IPS-18a (cell line): ENCODE data around the gene CARF.
"Not testable (repeated sequence)": the region's sequence is repeated elsewhere in the genome, so short reads cannot be mapped to it uniquely, and the experiment has no call there.

ENCODE experiments used
- H3K27ac ChIP-seq: one replicate; pipeline ENCODE4 v1.5.1; 2013; ENCODE audit warnings: low read length
- H3K27me3 ChIP-seq: one replicate; pipeline ENCODE4 v1.6.1; 2013; ENCODE audit warnings: mild to moderate bottlenecking, low read length; ENCODE audit not compliant: control insufficient read depth, insufficient read depth
- H3K36me3 ChIP-seq: one replicate; pipeline ENCODE4 v1.6.1; 2013; ENCODE audit warnings: low read depth, low read length; ENCODE audit not compliant: control insufficient read depth
- H3K4me1 ChIP-seq: one replicate; pipeline ENCODE4 v1.6.1; 2013; ENCODE audit warnings: low read depth, low read length; ENCODE audit not compliant: control insufficient read depth
- H3K4me3 ChIP-seq: one replicate; pipeline ENCODE4 v1.5.1; 2013; ENCODE audit warnings: low read length
- H3K9ac ChIP-seq: one replicate; pipeline ENCODE4 v1.6.1; 2013; ENCODE audit warnings: mild to moderate bottlenecking, low read length, moderate library complexity
- H3K9me3 ChIP-seq: one replicate; pipeline ENCODE4 v1.6.1; 2013; ENCODE audit warnings: low read depth, low read length; ENCODE audit not compliant: control insufficient read depth

The CARF gene, protein sequence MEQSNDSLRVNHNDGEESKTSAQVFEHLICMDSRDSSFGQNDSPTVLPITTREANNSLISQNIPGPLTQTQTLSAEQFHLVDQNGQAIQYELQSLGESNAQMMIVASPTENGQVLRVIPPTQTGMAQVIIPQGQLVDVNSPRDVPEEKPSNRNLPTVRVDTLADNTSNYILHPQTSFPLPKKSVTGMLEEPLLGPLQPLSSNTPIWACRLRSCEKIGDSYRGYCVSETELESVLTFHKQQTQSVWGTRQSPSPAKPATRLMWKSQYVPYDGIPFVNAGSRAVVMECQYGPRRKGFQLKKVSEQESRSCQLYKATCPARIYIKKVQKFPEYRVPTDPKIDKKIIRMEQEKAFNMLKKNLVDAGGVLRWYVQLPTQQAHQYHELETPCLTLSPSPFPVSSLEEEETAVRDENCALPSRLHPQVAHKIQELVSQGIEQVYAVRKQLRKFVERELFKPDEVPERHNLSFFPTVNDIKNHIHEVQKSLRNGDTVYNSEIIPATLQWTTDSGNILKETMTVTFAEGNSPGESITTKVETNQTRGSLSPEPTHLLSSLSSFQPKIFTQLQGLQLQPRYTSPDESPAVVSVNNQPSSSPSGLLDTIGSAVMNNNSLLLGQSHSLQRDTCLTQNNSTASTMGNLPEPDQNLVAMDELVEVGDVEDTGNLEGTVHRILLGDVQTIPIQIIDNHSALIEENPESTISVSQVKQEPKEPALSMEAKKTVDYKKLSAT

DNA sequence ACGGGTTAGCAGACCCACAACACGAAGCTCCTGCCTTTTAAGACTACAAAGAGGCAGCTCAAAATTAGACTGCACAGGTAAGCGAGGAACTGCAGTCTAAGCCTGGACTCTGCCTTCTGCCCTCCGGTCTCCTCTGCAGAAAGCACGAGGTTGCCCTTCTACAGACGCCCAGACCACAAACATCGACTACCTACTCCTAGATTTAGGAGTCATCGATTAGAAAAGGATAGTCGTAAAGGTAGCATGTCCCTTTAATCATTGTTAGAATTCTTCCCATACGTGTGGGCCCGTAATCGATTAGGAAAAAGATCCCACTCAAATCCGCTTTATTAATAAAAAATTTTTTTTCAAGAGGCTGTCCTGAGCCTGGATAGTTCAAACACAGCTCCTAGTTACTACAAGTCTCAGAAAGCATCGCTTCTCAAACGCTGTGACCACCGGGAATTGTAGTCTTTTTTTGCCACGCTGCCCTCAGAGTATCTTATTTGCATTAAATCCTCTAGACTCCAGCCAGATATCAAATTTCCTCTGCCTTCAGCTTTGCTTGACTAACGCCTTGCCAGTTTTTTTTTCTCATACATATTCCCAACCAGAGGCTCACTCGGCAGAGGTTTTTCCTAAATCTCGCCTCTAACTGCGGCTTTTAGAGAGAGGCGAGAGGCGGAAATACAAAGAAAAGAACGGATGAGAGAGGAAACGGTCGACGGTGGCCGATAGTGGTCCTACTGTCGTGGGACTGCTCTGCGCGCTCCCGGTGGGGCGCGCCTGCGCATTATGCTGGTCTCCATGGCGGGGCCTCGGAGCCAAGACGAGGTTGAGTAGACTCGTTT is at the start of gene CARF, which contains the start of gene WDR12:
CARF (plus strand) TSS at position 764 of the 830 bp plus-strand sequence. CDS start 29,628 bp downstream, outside the sequence.
WDR12 (minus strand) TSS at position 162 of the 830 bp plus-strand sequence. CDS start 197 bp downstream, outside the sequence.
- Histone ChIP-seq H3K27ac (peak within 1 kb of the TSS; percentile 98), H3K9ac (peak within 1 kb of the TSS; percentile 96), H3K9me3 (no peaks in the 10 kb centered on the region), H3K36me3 (peaks cover 7% of the 10 kb centered on the region), H3K27me3 (no peaks in the 10 kb centered on the region), H3K4me3 (peak within 1 kb of the TSS; percentile 98), H3K4me1 (no peaks in the 10 kb centered on the region)

DNA sequence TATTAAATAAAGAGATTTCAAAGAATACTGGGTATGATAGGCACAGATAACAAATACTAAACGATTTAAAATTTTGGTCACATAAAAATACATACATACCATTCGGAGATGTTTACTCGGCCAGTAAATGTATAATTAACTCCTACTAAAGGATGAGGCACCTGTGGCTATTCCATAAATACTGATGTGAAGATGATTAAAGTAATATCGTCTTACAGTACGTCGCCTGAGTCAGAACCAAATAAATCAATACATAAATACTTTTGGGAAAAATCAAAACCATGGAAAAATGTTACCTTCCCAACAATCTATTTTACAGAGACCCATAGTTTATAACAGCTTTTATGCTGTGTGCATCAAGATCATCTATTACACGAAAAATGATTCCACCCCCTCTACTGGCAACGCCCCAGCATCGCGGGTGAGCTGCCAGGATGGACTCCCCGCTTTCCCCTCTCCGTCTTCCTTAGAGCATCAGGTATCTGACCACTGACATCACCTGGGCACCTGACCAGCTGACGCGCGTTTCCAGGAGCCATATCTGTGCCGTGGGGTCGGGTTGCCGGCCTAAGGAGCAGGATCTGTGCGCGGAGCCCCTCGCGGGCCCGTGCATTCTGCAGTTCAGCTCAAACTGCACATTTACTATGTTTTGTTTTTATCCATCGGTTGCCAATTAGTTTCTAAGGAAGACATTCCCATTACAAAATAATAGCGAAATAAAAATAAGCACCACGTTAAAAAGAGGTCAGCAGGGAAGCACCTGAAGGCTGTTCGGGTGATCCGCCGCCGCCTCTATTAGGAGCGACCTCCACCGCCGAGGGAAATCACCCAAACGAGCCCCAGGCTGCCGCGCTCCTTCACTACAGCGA is 41.4 kb upstream of the CARF start:
- H3K36me3 ChIP-seq: no peaks in the 10 kb centered on the region
- H3K27ac ChIP-seq: no peak overlapping the region
- peaks cover 10% of the 10 kb centered on the region for H3K27me3 ChIP-seq
- H3K4me1 ChIP-seq: no peaks in the 10 kb centered on the region
- H3K9ac ChIP-seq: peak overlapping the region; percentile 62
- no peaks in the 10 kb centered on the region for H3K9me3 ChIP-seq
- peak overlapping the region; percentile 73 for H3K4me3 ChIP-seq

- Histone ChIP-seq H3K9me3 (no peaks in the 10 kb centered on the region), H3K4me3 (peak within 1 kb of the TSS; percentile 73), H3K9ac (peak within 1 kb of the TSS; percentile 62), H3K4me1 (no peaks in the 10 kb centered on the region), H3K27me3 (peaks cover 10% of the 10 kb centered on the region), H3K36me3 (no peaks in the 10 kb centered on the region), H3K27ac (no peak within 1 kb of the TSS)
Measured at GRCh38 chr2:202871300-202872141, 40.6 kb upstream of the CARF start, which contains the start of gene ICA1L. Gene ICA1L (minus strand): TSS chr2:202871766. CDS start chr2:202829009, 42,757 bp downstream.

DNA sequence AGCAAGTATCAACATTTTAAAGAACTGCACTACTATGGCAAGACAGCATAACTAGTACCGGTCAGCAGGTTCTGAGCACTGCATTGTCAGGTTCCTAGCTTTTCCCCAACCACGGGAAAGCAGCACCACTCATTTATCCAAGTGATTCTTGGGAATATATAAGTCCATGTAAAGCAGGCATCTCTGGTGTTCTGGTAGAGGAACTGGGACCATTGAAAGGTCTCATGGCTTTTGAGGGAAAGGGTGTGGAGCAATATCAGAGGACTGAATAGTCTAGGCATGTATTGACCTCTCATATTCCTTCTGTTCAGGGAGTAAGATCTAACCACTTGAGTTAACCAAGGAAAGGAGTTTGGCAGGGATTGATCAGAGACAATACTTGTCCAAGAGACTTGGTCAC is 34.4 kb upstream of the CARF start:
- Histone ChIP-seq H3K27me3 (peaks cover 4% of the 10 kb centered on the region), H3K9ac (no peak overlapping the region), H3K4me3 (no peak overlapping the region), H3K27ac (no peak overlapping the region), H3K9me3 (no peaks in the 10 kb centered on the region), H3K4me1 (no peaks in the 10 kb centered on the region), H3K36me3 (peaks cover 18% of the 10 kb centered on the region)

GRCh38 chr2:202881570-202881969 is 30.5 kb upstream of the CARF start:
- Histone ChIP-seq H3K9me3 (no peaks in the 10 kb centered on the region), H3K27me3 (no peaks in the 10 kb centered on the region), H3K4me1 (no peaks in the 10 kb centered on the region), H3K27ac (no peak overlapping the region), H3K9ac (no peak overlapping the region), H3K4me3 (no peak overlapping the region), H3K36me3 (peaks cover 47% of the 10 kb centered on the region)

- Histone ChIP-seq H3K4me1 (no peaks in the 10 kb centered on the region), H3K27ac (no peak overlapping the region), H3K9me3 (no peaks in the 10 kb centered on the region), H3K36me3 (peaks cover 68% of the 10 kb centered on the region), H3K9ac (no peak overlapping the region), H3K4me3 (no peak overlapping the region), H3K27me3 (no peaks in the 10 kb centered on the region)
Measured at GRCh38 chr2:202883987-202884675, 27.9 kb upstream of the CARF start.

DNA sequence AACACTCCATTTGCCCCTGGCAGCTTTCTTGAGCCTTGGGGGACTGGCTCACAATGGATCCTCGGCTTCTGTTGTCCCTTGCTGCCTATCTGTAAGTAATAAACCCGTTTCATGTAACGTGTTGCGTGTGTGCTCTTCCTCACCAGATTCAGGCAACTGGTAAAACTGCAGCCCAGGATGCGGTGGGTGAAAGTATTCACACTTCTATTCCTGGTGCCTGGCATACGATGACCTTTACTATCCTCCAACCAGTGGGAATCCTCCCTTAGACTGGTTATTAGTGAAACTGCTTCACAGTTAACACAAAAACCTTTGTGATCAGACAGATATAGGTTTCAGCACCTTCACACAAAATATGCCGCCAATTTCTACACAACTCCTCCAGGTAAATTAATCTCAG is 26.9 kb upstream of the CARF start:
- no peak overlapping the region for H3K4me3 ChIP-seq
- no peak overlapping the region for H3K27ac ChIP-seq
- H3K27me3 ChIP-seq: no peaks in the 10 kb centered on the region
- no peaks in the 10 kb centered on the region for H3K9me3 ChIP-seq
- H3K36me3 ChIP-seq: peaks cover 76% of the 10 kb centered on the region
- H3K9ac ChIP-seq: no peak overlapping the region
- H3K4me1 ChIP-seq: no peaks in the 10 kb centered on the region

DNA sequence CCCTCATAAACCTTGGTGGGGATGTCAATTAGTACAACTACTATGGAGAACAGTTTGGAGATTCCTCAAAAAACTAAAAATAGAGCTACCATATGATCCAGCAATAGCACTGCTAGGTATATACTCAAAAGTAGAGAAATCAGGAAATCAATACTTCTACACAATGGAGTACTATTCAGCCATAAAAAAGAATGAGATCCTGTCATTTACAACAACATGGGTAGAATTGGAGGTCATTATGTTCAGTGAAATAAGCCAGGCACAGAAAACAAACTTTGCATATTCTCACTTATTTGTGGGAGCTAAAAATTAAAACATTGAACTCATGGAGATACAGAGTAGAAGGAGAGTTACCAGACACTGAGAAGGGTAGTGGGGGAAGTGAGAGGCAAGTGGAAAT is 6.6 kb upstream of the CARF start:
- H3K4me1 ChIP-seq, H3K4me3 ChIP-seq, H3K9me3 ChIP-seq, H3K27ac ChIP-seq, H3K9ac ChIP-seq, H3K27me3 ChIP-seq: not testable (repeated sequence)
- peaks cover 28% of the 10 kb centered on the region for H3K36me3 ChIP-seq

DNA sequence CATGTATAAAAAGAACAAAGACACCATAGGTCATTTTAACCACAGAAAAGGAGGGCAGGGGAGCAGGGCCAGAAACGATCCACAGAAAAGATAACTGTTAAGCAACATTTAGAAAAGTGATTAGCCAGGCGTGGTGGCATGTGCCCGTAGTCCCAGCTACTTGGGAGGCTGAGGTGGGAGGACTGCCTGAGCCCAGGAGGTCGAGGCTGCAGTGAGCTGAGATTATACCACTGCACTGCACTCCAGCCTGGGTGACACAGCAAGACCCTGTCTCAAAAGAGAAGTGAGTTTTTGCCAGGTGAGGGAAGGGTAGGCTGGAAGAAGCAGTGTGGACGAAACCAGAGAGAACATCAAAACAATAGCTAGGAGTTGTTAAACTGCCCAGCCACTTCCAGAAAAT is 3.9 kb upstream of the CARF start:
- no peaks in the 10 kb centered on the region for H3K27me3 ChIP-seq
- H3K9ac ChIP-seq: no peak overlapping the region
- H3K36me3 ChIP-seq: peaks cover 18% of the 10 kb centered on the region
- no peaks in the 10 kb centered on the region for H3K9me3 ChIP-seq
- H3K4me3 ChIP-seq: no peak overlapping the region
- H3K4me1 ChIP-seq: no peaks in the 10 kb centered on the region
- H3K27ac ChIP-seq: no peak overlapping the region
